ENCODE results near the gene GJD3. TPM values are rescaled to one million over a fixed set of nuclear protein-coding genes. Genes with fewer than 3 reads are reported as not detected.

The GJD3 gene
- total and polyA plus RNA-seq, 2 experiments from 2014 or later = 1.4 TPM; not detected in 1

DNA sequence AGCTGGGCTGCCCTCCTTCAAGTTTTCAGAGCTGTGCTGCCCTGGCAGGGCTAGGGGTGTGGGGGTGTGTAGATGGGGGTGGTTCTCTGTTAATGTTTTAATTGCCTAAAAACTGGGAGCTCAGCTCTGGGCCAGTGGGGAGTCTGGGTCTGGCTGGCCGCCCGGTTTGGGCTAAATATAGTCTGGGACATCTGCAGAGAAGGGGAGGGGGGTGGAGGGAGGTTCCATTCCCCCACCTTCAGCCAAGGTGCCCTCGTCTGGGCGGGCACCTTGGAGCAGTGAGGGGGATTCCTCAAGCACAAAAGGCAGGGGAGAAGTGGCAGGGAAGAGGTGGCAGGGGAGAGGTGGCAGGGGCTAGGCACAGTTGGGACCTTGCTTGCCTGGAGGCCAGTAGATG lies 42.6 kb downstream of the GJD3 start (continued):
- TF ChIP-seq, protein P1, sequence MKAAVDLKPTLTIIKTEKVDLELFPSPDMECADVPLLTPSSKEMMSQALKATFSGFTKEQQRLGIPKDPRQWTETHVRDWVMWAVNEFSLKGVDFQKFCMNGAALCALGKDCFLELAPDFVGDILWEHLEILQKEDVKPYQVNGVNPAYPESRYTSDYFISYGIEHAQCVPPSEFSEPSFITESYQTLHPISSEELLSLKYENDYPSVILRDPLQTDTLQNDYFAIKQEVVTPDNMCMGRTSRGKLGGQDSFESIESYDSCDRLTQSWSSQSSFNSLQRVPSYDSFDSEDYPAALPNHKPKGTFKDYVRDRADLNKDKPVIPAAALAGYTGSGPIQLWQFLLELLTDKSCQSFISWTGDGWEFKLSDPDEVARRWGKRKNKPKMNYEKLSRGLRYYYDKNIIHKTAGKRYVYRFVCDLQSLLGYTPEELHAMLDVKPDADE (IDR thresholded peaks at IDR 0.05) = no peak

DNA sequence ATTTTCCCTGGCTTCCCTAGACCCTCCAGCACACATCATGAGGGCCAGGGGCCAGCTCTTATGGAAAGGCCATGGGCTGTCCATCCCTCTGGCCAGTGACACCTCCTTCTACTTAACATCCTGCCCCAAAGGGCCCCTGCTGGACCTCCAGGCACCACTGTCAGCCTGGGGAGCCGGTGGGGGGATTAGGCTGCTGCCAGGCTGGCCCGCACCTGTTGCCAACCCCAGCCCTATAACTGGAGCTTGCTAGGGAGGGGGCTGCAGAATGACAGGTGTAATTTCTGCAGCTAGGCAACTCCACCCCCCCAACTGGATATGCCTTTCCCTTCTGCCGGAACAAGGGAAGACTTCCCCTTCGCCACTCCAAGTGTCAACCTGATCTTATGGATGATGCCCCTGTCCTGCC lies 43.0 kb downstream of the GJD3 start:
- peaks cover 26% of the 10 kb centered on the region for H3K79me2 ChIP-seq (replicated peaks; ENCODE audit: insufficient read depth)
- peaks cover 18% of the 10 kb centered on the region for H3K27me3 ChIP-seq (ENCODE audit: insufficient read depth)
- H3K36me3 ChIP-seq (ENCODE audit: insufficient read depth) = no peaks in the 10 kb centered on the region
- Mint-ChIP-seq H3K4me1 (peaks cover 80% of the 10 kb centered on the region), H3K36me3 (ENCODE audit: low read depth) (no peaks in the 10 kb centered on the region), H3K4me3 (no peak overlapping the region), H3K9me3 (no peaks in the 10 kb centered on the region), H3K27me3 (ENCODE audit: insufficient read depth, low read depth, poor library complexity) (peaks cover 36% of the 10 kb centered on the region), H3K27ac (no peak overlapping the region)
- H3K27ac ChIP-seq (ENCODE audit: low read depth) = no peak overlapping the region
- H2AFZ ChIP-seq = no peak overlapping the region
- peaks cover 14% of the 10 kb centered on the region; the same call in 1 of the 2 replicates for H3K4me1 ChIP-seq (ENCODE audit: insufficient read depth)
- H4K20me1 ChIP-seq (replicated peaks; ENCODE audit: insufficient read depth) = peaks cover 21% of the 10 kb centered on the region
- H3K4me3 ChIP-seq = no peak overlapping the region
- no peaks in the 10 kb centered on the region for H3K9me2 ChIP-seq (ENCODE audit: insufficient read depth)
- ATAC-seq = no peak
- peaks cover 7% of the 10 kb centered on the region; the same call in 1 of the 2 replicates for H3F3A ChIP-seq (replicated peaks; ENCODE audit: low read depth)
- no peak for DNase-seq (ENCODE audit: low spot score)
- no peak overlapping the region for H3K4me2 ChIP-seq
- TF ChIP-seq POLR2AphosphoS5 (IDR thresholded peaks at IDR 0.05; ENCODE audit: low read depth) (no peak), CREB1 (CRISPR knock-in tag; IDR thresholded peaks at IDR 0.05; ENCODE audit: low read depth) (no peak), JUNB (IDR thresholded peaks at IDR 0.05; ENCODE audit: unreplicated experiment) (no peak), NANOG (IDR thresholded peaks at IDR 0.05; ENCODE audit: borderline replicate concordance) (no peak), STAT1 (IDR thresholded peaks at IDR 0.05; ENCODE audit: unreplicated experiment) (no peak), ZNF114 (CRISPR knock-in tag; IDR thresholded peaks at IDR 0.05) (no peak), EZH2phosphoT487 (IDR thresholded peaks at IDR 0.05; ENCODE audit: unreplicated experiment) (no peak), ZNF331 (CRISPR knock-in tag; IDR thresholded peaks at IDR 0.05; ENCODE audit: low read depth) (no peak), EZH2 (IDR thresholded peaks at IDR 0.05; ENCODE audit: low read depth, unreplicated experiment) (no peak)
- TF ChIP-seq, protein P2, sequence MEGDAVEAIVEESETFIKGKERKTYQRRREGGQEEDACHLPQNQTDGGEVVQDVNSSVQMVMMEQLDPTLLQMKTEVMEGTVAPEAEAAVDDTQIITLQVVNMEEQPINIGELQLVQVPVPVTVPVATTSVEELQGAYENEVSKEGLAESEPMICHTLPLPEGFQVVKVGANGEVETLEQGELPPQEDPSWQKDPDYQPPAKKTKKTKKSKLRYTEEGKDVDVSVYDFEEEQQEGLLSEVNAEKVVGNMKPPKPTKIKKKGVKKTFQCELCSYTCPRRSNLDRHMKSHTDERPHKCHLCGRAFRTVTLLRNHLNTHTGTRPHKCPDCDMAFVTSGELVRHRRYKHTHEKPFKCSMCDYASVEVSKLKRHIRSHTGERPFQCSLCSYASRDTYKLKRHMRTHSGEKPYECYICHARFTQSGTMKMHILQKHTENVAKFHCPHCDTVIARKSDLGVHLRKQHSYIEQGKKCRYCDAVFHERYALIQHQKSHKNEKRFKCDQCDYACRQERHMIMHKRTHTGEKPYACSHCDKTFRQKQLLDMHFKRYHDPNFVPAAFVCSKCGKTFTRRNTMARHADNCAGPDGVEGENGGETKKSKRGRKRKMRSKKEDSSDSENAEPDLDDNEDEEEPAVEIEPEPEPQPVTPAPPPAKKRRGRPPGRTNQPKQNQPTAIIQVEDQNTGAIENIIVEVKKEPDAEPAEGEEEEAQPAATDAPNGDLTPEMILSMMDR (conservative IDR thresholded peaks at IDR 0.05; ENCODE audit: low read depth in 2 of 2) = no peak
- TF ChIP-seq, protein P1 (IDR thresholded peaks at IDR 0.05) = no peak
- TF ChIP-seq, protein P3, sequence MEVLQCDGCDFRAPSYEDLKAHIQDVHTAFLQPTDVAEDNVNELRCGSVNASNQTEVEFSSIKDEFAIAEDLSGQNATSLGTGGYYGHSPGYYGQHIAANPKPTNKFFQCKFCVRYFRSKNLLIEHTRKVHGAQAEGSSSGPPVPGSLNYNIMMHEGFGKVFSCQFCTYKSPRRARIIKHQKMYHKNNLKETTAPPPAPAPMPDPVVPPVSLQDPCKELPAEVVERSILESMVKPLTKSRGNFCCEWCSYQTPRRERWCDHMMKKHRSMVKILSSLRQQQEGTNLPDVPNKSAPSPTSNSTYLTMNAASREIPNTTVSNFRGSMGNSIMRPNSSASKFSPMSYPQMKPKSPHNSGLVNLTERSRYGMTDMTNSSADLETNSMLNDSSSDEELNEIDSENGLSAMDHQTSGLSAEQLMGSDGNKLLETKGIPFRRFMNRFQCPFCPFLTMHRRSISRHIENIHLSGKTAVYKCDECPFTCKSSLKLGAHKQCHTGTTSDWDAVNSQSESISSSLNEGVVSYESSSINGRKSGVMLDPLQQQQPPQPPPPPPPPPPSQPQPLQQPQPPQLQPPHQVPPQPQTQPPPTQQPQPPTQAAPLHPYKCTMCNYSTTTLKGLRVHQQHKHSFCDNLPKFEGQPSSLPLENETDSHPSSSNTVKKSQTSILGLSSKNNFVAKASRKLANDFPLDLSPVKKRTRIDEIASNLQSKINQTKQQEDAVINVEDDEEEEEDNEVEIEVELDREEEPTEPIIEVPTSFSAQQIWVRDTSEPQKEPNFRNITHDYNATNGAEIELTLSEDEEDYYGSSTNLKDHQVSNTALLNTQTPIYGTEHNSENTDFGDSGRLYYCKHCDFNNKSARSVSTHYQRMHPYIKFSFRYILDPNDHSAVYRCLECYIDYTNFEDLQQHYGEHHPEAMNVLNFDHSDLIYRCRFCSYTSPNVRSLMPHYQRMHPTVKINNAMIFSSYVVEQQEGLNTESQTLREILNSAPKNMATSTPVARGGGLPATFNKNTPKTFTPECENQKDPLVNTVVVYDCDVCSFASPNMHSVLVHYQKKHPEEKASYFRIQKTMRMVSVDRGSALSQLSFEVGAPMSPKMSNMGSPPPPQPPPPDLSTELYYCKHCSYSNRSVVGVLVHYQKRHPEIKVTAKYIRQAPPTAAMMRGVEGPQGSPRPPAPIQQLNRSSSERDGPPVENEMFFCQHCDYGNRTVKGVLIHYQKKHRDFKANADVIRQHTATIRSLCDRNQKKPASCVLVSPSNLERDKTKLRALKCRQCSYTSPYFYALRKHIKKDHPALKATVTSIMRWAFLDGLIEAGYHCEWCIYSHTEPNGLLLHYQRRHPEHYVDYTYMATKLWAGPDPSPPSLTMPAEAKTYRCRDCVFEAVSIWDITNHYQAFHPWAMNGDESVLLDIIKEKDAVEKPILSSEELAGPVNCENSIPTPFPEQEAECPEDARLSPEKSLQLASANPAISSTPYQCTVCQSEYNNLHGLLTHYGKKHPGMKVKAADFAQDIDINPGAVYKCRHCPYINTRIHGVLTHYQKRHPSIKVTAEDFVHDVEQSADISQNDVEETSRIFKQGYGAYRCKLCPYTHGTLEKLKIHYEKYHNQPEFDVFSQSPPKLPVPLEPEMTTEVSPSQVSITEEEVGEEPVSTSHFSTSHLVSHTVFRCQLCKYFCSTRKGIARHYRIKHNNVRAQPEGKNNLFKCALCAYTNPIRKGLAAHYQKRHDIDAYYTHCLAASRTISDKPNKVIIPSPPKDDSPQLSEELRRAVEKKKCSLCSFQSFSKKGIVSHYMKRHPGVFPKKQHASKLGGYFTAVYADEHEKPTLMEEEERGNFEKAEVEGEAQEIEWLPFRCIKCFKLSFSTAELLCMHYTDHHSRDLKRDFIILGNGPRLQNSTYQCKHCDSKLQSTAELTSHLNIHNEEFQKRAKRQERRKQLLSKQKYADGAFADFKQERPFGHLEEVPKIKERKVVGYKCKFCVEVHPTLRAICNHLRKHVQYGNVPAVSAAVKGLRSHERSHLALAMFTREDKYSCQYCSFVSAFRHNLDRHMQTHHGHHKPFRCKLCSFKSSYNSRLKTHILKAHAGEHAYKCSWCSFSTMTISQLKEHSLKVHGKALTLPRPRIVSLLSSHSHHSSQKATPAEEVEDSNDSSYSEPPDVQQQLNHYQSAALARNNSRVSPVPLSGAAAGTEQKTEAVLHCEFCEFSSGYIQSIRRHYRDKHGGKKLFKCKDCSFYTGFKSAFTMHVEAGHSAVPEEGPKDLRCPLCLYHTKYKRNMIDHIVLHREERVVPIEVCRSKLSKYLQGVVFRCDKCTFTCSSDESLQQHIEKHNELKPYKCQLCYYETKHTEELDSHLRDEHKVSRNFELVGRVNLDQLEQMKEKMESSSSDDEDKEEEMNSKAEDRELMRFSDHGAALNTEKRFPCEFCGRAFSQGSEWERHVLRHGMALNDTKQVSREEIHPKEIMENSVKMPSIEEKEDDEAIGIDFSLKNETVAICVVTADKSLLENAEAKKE (CRISPR knock-in tag; IDR thresholded peaks at IDR 0.05) = no peak

All from GM23338 (cell line).